Pons (tissue), 1 donor: ENCODE measurements around the gene RASGEF1B.
"Not testable (repeated sequence)": the region's sequence is repeated elsewhere in the genome, so short reads cannot be mapped to it uniquely, and the experiment has no call there.

Experiments
- DNase-seq: peaks from one replicate; pipeline ENCODE4 v3.0.0-alpha.2; 2016; ENCODE audit warnings: low spot score

Gene RASGEF1B

GRCh38 chr4:81498551-81499099, 26.9 kb upstream of the RASGEF1B start:
- DNase-seq: no peak

DNA sequence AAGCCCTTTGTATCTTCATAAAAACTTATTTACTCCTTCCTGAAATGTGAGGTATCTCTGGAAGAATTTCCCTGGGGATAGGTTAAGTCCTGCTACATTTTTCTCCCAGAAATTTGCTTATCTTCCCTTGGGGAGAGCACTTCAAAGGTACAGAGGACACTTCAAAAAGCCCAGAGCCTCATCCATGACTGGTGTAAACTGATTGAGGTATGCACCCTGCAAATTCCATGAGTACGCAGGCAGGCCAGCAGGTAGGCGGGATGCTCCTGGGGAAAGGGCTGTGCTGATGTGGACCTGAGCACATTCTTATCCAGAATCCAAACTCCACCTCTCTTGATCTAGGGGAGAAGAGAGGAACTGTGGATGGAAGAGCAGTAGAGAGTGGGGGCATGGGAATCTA, 26.3 kb upstream of the RASGEF1B start:
- no peak for DNase-seq

DNA sequence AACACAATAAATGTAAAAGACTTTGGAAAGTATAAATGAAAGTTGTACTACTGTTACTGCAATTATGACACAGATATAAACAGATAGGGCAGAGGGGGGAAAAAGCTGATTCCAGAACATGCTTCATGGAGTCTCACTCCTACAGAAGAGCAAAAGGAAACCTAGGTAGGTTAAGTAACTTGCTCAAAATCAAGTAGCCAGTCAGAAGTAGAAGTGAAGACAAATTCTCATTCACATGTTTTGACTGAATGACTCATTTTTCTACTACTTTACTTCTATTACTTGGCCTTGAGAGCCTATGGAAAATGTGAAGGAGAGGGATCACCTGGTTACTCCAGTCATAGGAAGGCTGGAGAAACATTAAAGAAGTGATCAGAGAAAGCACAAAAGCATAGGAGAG, 23.6 kb upstream of the RASGEF1B start:
- no peak for DNase-seq

GRCh38 chr4:81494031-81494431, 22.3 kb upstream of the RASGEF1B start:
- DNase-seq: peak; percentile 61

- no peak for DNase-seq
Measured at GRCh38 chr4:81492606-81493230, 21.0 kb upstream of the RASGEF1B start.

DNA sequence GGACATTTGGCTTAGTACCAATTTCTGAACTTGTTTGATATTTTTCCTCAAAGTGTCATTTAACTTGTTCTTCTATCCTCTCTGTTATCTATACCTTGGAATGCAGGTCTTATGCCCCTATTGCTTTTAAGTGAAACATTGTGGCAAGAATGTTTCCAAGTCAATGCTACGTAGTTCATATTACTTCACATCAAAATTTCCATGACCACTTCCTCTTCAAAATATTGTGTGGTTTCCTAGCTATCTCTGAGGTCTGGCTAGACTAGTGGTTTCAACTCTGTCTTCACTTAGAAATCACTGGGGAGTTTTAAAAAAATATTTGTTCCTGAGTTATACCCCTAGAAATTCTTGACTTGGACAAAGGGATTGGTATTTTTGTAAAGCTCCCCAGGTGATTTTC, 20.2 kb upstream of the RASGEF1B start:
- DNase-seq: peak; percentile 48

- DNase-seq: no peak
Measured at GRCh38 chr4:81490403-81491160, 18.9 kb upstream of the RASGEF1B start.

DNA sequence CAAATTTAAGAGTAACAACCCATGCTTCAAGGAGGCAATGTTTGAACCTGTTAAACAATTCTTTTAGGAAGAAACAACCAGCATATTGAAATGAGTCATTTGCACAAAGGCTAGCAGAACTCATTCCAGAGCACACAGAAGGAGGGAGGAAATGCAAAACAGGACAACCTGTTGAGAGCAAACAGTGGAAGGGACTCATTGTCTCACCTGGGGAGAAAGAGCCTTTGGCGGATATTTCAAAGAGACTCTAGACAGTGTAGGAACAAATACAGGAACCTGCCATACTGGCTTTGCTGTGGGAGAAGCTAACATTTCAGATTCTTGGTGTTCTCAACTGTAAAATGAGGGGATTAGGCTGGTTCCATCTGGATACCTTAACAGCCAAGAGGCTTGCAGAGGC, 14.8 kb upstream of the RASGEF1B start:
- no peak for DNase-seq

GRCh38 chr4:81485310-81485980, 13.7 kb upstream of the RASGEF1B start:
- DNase-seq: no peak

- peak; percentile 81 for DNase-seq
Measured at GRCh38 chr4:81482326-81482725, 10.6 kb upstream of the RASGEF1B start.

- no peak for DNase-seq
Measured at GRCh38 chr4:81481151-81481550, 9.4 kb upstream of the RASGEF1B start.

DNA sequence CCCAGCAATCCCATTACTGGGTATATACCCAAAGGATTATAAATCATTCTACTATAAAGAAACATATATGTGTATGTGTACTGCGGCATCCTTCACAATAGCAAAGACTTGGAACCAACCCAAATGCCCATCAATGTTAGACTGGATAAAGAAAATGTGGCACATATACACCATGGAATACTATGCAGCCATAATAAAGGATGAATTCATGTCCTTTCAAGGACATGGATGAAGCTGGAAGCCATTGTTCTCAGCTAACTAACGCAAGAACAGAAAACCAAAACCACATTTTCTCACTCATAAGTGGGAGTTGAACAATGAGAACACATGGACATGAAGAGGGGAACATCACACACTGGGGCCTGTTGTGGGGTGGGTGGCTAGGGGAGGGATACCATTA, 7.9 kb upstream of the RASGEF1B start:
- DNase-seq: not testable (repeated sequence)

- not testable (repeated sequence) for DNase-seq
Measured at GRCh38 chr4:81473331-81474265, 1.9 kb upstream of the RASGEF1B start.

DNA sequence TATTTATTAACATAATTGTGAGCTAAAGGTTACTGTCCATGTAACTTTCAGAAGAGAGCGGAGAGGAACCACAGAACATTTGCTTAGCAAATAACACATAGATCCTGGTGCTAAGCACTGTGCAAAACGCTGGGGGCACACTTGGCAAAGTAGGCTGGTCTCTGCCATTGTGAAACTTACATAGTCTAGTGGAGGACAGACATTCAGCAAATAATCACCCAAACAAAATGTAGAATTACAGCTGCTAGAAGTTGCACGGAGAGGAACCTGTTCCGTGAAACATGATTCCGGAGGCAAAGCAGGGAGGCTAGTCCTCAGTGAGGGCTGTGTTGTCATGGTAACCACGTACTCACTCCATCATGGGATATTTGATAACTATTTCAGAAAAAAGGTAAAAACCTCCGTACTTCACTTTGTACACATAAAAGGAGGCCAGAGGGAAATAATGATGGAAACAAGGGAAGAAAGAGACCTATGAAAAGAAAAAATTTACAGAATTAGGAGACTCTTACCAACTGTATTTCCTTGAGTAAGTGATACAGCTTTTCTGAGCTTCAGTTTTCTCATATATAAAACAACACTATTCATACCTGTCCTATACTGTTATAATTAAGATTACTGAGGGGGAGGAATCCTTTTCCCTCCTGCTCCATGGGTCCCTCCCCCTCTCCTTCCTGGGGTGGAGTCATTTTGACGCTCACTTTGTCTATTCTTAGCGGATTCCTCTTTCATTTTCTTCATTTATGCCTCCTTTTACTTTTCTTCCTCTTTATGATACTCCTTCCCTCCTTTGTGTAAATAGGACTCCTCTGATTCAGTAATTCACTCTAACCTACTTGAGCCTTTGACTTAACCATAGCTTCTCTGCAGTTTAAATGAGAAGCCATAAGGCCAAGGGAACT, 825 bp upstream of the RASGEF1B start:
- peak; percentile 84 for DNase-seq

DNA sequence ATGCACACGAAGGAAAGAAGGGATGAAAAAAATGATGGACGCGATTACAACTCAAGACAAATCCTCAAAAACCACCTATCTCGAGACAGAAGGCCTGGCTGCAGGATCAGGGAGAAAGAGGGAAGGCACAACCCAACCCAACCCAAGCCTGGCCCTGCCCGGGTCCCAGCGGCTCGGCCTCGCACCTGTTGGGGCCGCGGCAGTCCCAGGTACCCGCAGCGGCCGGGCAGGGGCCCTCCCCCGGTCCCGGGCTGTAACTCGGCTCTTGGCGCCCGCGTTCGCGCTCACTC, 464 bp downstream of the RASGEF1B start:
- no peak for DNase-seq

DNA sequence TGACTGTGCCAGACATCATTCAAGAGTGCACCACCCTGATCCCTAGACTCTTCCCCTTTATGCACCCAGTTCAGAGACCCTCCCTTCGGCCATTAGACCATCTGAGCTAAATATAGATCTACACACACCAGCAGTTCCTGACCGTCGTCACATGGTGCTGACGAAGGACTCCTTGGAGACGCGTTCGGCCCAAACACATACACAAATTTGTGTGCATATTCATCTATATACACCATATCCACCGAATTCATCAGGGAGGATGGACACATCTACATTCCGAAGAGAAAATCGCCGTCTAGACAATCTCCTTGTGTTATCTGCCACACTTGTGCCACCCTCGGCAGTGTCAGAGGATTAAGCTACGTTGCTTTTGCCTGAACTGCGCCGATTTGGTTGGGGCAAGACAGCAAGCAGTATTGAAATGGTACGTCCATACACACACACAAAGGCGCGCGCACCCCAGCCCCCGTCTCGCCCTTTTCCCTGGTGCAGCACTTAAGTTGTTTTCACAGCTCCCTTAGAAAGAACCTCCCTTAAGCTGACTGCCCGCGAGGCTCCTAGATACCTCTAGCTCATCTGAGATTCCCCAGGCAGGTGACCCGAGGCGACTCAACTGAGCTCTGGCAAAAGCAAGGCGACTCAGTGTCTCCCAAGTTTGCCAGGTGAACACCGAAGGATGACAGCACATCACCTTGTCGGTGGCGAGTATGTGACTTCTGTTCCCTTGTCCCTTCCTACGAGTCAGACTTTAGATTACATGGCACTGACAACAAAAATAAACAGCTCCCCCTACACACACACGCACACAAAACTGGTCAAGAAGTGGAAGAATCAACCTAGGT, 1.0 kb downstream of the RASGEF1B start:
- DNase-seq: peak; percentile 90

- no peak for DNase-seq
Measured at GRCh38 chr4:81469781-81470455, 1.8 kb downstream of the RASGEF1B start.

DNA sequence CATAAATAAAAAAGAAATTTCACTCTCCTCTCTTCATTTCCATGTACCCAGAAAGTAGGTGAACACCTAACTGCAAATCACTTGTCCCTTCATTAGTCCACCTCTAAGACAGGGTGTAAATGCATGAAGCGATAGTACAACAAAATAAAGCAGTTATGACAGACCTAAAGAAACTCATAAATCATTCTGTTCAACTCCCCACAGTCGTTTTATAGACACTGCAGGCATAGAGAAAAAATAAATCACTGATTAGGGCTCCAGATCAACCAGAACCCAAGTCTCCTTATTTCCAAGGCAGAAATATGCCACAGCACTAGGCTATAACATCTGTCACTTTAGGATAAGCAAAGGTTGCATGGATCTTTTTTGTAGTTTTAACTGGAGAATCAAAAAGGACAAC, 3.0 kb downstream of the RASGEF1B start:
- DNase-seq: no peak

DNA sequence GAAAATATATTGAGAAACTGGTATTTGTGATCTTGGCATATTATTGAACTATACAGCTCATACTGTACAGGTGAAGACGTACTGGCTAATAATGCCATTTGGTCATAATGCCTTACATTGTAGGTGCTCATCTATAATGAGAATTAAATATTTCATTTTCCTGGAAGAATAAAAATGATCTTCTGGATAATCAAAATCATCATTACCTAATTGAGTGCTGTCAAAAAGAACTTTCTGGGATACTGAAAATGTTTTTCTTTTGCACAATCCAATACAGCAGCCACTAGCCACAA, 4.1 kb downstream of the RASGEF1B start:
- no peak for DNase-seq
